ENCODE results near the gene WDR64. TPM values are rescaled to one million over a fixed set of nuclear protein-coding genes. Genes with fewer than 3 reads are reported as not detected.
"Not testable (repeated sequence)": the region's sequence is repeated elsewhere in the genome, so short reads cannot be mapped to it uniquely, and the experiment has no call there.

Gene WDR64
- total RNA-seq, 1 donor from 2014 or later = not detected

GRCh38 chr1:241789061-241789460 lies 137.0 kb downstream of the WDR64 start:
- intact Hi-C loops (cut with DNase I) = no loop called here
- Histone ChIP-seq H3K9me3 (no peaks in the 10 kb centered on the region), H3K36me3 (no peaks in the 10 kb centered on the region), H3K4me3 (no peak overlapping the region), H3K27ac (no peak overlapping the region), H3K27me3 (ENCODE audit: low read depth) (no peaks in the 10 kb centered on the region), H3K4me1 (no peaks in the 10 kb centered on the region)
- DNase-seq = no peak
- TF ChIP-seq, protein P1, sequence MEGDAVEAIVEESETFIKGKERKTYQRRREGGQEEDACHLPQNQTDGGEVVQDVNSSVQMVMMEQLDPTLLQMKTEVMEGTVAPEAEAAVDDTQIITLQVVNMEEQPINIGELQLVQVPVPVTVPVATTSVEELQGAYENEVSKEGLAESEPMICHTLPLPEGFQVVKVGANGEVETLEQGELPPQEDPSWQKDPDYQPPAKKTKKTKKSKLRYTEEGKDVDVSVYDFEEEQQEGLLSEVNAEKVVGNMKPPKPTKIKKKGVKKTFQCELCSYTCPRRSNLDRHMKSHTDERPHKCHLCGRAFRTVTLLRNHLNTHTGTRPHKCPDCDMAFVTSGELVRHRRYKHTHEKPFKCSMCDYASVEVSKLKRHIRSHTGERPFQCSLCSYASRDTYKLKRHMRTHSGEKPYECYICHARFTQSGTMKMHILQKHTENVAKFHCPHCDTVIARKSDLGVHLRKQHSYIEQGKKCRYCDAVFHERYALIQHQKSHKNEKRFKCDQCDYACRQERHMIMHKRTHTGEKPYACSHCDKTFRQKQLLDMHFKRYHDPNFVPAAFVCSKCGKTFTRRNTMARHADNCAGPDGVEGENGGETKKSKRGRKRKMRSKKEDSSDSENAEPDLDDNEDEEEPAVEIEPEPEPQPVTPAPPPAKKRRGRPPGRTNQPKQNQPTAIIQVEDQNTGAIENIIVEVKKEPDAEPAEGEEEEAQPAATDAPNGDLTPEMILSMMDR (IDR thresholded peaks at IDR 0.05) = no peak
- ATAC-seq = no peak

DNA sequence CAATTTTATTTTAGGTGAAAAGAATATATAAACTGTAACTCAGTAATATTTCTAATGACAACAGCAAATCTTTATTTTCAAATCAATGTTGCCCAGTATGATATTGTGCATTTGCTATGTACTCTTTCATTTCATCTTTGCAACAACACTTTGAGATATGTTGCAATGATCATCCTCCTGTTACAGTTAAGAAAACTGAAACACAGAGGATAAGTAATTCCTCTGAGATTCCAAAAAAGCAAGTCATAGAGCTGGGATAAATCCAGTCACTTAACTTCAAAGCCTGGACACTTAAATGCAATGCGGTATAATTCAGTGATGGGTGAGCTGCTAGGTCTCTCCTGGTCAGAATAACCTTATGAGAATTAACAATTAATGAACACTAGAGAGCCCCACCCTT lies 147.3 kb downstream of the WDR64 start:
- DNase-seq (no peak), ATAC-seq (no peak)
- intact Hi-C loops (cut with DNase I) = no loop called here
- no peaks in the 10 kb centered on the region for H3K4me1 ChIP-seq
- no peak overlapping the region for H3K27ac ChIP-seq
- H3K9me3 ChIP-seq = no peaks in the 10 kb centered on the region
- no peak overlapping the region for H3K4me3 ChIP-seq
- H3K36me3 ChIP-seq = no peaks in the 10 kb centered on the region
- no peaks in the 10 kb centered on the region for H3K27me3 ChIP-seq (ENCODE audit: low read depth)
- TF ChIP-seq, protein P1 (IDR thresholded peaks at IDR 0.05) = no peak

DNA sequence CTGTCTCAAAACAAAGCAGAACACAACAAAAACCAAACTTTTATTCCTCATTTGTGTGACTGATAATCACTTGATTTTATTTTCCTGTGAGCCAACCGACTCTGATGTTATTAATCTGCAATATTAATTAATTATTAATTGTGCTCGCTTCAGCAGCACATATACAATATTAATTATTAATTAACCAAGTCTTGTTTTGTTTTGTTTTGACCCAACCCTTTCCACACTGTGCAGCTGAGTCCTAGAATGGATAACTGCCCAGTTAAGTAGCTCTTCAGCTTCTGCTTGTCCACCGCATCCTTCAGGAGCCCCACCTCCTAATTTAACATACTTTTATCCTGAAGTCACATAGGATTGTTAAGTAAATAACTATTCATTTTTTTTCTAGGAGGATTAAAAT lies 148.6 kb downstream of the WDR64 start:
- ATAC-seq = no peak
- Histone ChIP-seq H3K36me3 (no peaks in the 10 kb centered on the region), H3K4me3 (no peak overlapping the region), H3K27me3 (ENCODE audit: low read depth) (no peaks in the 10 kb centered on the region), H3K4me1 (no peaks in the 10 kb centered on the region), H3K27ac (no peak overlapping the region), H3K9me3 (no peaks in the 10 kb centered on the region)
- no peak for DNase-seq
- TF ChIP-seq, protein P1 (IDR thresholded peaks at IDR 0.05) = no peak
- intact Hi-C loops (cut with DNase I) = no loop called here

GRCh38 chr1:241802863-241803262 lies 150.8 kb downstream of the WDR64 start:
- no peaks in the 10 kb centered on the region for H3K27me3 ChIP-seq (ENCODE audit: low read depth)
- H3K4me3 ChIP-seq = no peak overlapping the region
- intact Hi-C loops (cut with DNase I) = no loop called here
- no peak overlapping the region for H3K27ac ChIP-seq
- H3K9me3 ChIP-seq = no peaks in the 10 kb centered on the region
- no peak for DNase-seq
- ATAC-seq = no peak
- H3K4me1 ChIP-seq = no peaks in the 10 kb centered on the region
- no peaks in the 10 kb centered on the region for H3K36me3 ChIP-seq
- TF ChIP-seq, protein P1 (IDR thresholded peaks at IDR 0.05) = no peak

DNA sequence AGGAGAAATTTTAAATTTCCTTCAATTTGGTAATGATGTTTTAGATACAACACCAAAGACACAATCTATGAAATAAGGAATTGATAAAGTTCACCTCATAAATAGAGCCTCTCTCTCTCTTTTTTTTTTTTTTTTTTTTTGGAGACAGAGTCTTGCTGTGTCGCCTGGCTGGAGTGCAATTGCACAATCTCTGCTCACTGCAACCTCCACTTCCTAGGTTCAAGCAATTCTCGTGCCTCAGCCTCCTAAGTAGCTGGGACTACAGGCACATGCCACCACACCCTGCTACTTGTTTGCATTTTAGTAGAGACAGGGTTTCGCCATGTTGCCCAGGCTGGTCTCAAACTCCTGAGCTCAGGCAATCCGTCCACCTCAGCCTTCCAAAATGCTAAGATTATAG lies 152.6 kb downstream of the WDR64 start:
- H3K4me3 ChIP-seq; H3K27me3 ChIP-seq (ENCODE audit: low read depth); H3K4me1 ChIP-seq; ATAC-seq; H3K27ac ChIP-seq; H3K36me3 ChIP-seq; DNase-seq; intact Hi-C loops (cut with DNase I); H3K9me3 ChIP-seq: not testable (repeated sequence)

DNA sequence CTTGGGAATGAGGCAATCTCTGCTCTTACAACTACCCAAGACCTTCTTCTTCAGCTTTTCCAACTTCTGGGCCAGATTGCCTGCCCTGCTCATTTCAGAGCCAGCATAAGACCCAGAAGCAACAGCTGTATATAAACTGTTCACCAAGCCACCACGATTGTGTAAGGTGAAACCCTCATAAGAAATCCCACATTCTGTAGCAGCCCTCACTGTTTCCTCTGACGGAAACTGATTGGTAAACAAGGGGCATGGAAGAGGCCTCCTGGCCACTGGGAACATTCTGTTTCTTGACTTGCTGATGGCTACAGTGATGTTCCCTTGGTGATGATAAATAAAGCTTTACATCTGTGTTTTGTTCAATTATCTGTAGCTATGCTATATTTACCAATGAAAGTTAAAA lies 156.2 kb downstream of the WDR64 start:
- H3K36me3 ChIP-seq = no peaks in the 10 kb centered on the region
- no peaks in the 10 kb centered on the region for H3K4me1 ChIP-seq
- intact Hi-C loops (cut with DNase I) = no loop called here
- H3K27me3 ChIP-seq (ENCODE audit: low read depth) = no peaks in the 10 kb centered on the region
- TF ChIP-seq, protein P1 (IDR thresholded peaks at IDR 0.05) = no peak
- DNase-seq (no peak), ATAC-seq (peak in 1 of 2 donors; percentile 57)
- no peaks in the 10 kb centered on the region for H3K9me3 ChIP-seq
- no peak overlapping the region for H3K4me3 ChIP-seq
- H3K27ac ChIP-seq = no peak overlapping the region

All from lower lobe of right lung (tissue), 2 donors.